NT2/D1 (cell line): ENCODE measurements around the gene DDX27.
A peak's percentile ranks its signal among the peaks of the same experiment; 100 is the strongest.

ENCODE experiments used
- DNase-seq: peaks from one replicate; pipeline ENCODE4 v3.0.0-alpha.2; 2011; ENCODE audit warnings: low read depth, low spot score
- H3K27me3 ChIP-seq: 2 replicates; pipeline ENCODE4 v1.6.0; 2011; ENCODE audit warnings: mild to moderate bottlenecking; ENCODE audit not compliant: insufficient read length, insufficient read depth
- H3K36me3 ChIP-seq: 2 replicates; pipeline ENCODE4 v1.6.1; 2011; ENCODE audit warnings: mild to moderate bottlenecking, low read length, mixed read lengths; ENCODE audit not compliant: insufficient read depth, insufficient read length
- H3K4me1 ChIP-seq: 2 replicates; pipeline ENCODE4 v1.5.1; 2011; ENCODE audit not compliant: insufficient read depth, insufficient read length
- H3K4me3 ChIP-seq: 2 replicates; pipeline ENCODE4 v1.5.1; 2011; ENCODE audit warnings: low read depth; ENCODE audit not compliant: insufficient read length
- H3K9ac ChIP-seq: 2 replicates; pipeline ENCODE4 v1.6.0; 2011; ENCODE audit warnings: low read depth; ENCODE audit not compliant: insufficient read length
- H3K9me3 ChIP-seq: 2 replicates; pipeline ENCODE4 v1.5.1; 2011; ENCODE audit warnings: mild to moderate bottlenecking, low read length; ENCODE audit not compliant: insufficient read depth
- SUZ12 ChIP-seq: IDR thresholded peaks from 2 replicates; pipeline ENCODE4 v1.6.1; 2011; ENCODE audit not compliant: insufficient read length, insufficient read depth; ENCODE audit errors: extremely low read depth
- YY1 ChIP-seq: IDR thresholded peaks from 2 replicates; pipeline ENCODE4 v1.6.1; 2011; ENCODE audit not compliant: insufficient read length, insufficient read depth
- ZNF274 ChIP-seq: IDR thresholded peaks from 2 replicates; pipeline ENCODE4 v1.6.1; 2011; ENCODE audit warnings: mild to moderate bottlenecking, low read depth, low read length

The DDX27 gene

DNA sequence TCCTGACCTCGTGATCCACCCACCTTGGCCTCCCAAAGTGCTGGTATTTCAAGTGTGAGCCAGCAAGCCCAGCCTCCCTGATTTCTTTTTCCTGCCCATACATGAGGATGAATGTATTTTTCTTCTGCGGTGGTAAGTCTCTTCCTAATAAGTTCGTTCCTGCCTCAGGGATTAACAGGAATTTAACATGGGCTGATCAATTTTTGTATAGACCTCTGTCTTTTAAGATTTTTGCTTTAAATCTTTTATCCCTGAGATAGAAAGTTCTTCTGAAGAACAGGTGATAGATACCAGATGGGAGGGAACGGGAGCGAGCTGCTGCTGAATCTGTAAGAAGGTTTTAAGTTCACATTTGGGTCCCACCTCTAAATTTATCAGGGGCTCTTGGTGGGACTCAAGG is 65.6 kb downstream of the DDX27 start:
- no peak for DNase-seq
- Histone ChIP-seq H3K36me3 (peaks cover 100% of the 10 kb centered on the region), H3K27me3 (no peaks in the 10 kb centered on the region), H3K4me3 (peak overlapping the region; percentile 6), H3K4me1 (no peaks in the 10 kb centered on the region), H3K9ac (no peak overlapping the region), H3K9me3 (peaks cover 100% of the 10 kb centered on the region)
- no peak for TF ChIP-seq SUZ12
- no peak for TF ChIP-seq YY1
- no peak for TF ChIP-seq ZNF274

DNA sequence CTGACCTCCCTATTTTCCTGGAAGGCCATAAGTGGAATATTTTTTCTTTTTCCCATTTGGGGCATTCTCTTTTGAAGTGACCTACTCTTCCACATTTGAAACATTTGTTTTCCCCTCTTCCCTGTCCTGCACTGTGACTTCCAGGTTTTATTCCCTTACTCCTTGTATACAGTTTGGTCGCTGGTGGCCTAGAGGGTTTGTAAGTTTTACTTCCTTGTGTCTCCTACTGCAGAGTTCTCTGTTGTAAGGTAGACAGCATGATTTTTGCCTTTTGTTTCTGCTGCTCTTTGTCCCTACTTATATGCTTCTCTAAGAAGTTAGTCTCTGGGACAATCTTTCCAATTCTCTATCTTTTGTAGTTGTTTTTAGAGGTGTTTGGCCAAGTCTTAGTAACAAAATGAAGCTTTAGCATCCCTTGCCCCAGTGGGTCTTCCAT is 66.0 kb downstream of the DDX27 start:
- Histone ChIP-seq H3K4me1 (no peaks in the 10 kb centered on the region), H3K4me3 (peak overlapping the region; percentile 6), H3K27me3 (no peaks in the 10 kb centered on the region), H3K9me3 (peaks cover 100% of the 10 kb centered on the region), H3K9ac (no peak overlapping the region), H3K36me3 (peaks cover 100% of the 10 kb centered on the region)
- no peak for DNase-seq
- TF ChIP-seq ZNF274 (no peak), SUZ12 (no peak), YY1 (no peak)

GRCh38 chr20:49285813-49286494 is 66.7 kb downstream of the DDX27 start:
- DNase-seq = no peak
- H3K9me3 ChIP-seq = peaks cover 100% of the 10 kb centered on the region
- H3K4me1 ChIP-seq = no peaks in the 10 kb centered on the region
- H3K27me3 ChIP-seq = no peaks in the 10 kb centered on the region
- TF ChIP-seq ZNF274 = no peak
- TF ChIP-seq SUZ12 = no peak
- no peak for TF ChIP-seq YY1
- H3K36me3 ChIP-seq = peaks cover 100% of the 10 kb centered on the region
- peak overlapping the region; percentile 20 for H3K4me3 ChIP-seq
- H3K9ac ChIP-seq = no peak overlapping the region

DNA sequence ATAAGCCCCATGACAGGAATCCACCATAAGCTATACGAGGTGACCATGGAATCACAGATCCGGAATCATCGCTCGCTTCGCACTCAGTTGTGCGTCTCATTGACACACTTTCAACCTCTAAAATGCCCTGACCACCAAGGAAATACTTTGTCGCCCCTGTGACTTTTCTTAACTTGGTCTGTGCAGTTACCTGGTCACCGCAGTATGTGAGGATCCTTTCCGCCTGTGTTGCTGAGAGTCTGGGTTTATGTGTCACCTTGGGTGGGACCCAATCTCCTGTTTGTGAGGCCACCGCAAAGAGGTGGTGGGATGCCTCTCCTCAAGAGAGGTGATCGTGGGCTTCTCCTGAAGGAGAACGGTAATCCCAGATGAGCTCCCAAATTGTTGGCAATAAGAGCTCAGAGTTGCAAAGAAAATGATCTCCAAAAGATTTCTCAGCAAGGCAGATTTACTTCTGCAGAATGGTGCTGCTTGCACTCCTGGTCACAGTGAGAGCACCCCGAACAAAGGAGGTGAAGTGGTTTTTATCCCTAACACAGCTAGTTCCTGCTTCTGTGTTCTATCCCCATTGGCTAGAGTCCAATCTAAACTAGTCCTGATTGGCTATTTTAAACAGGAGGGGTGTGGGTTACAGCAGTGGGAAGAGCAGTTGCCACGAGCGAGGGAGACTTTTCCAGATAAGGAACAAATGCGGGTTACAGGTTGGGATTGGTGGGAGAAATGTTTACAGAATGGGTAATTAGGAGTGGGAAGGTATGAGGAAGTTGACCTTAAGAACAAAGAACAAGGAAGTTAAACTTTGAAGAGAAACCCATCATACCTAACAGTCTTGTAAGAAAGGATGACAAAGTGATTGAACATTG is 67.7 kb downstream of the DDX27 start:
- Histone ChIP-seq H3K4me3 (no peak overlapping the region), H3K27me3 (no peaks in the 10 kb centered on the region), H3K36me3 (peaks cover 100% of the 10 kb centered on the region), H3K9me3 (peaks cover 96% of the 10 kb centered on the region), H3K4me1 (no peaks in the 10 kb centered on the region), H3K9ac (no peak overlapping the region)
- no peak for TF ChIP-seq YY1
- no peak for TF ChIP-seq ZNF274
- TF ChIP-seq SUZ12 = no peak
- no peak for DNase-seq

DNA sequence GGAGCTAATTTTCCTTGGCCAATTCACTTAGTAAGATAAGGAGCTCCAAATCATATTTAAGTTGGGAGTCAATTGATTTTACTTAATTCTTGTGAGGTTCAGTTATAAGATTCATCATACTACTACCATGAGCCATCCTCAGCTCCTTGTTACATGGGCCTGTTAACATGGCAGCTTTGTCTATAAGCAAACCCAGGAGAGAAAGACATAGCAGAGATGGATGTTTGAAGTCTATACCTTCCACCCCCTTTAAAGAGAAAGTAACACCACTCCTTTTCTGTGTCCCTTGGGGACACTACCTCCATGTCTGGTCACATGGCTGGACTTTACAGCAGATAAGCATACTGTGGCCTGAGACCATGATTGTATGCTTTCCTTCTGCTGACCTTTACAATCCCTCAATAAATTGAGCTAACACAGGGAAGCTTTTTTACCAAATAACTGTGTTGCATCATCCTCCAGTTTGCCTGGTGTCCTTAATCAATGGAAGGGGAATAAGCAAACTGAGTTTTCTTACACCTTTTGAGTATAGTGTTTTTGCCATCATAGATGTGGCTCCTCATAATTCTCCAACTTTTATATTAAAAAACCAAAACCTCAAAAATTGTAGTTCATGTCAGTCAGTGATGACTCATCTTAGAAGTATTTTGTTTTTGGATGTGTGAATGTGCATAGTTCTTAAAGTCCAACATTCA is 68.5 kb downstream of the DDX27 start:
- peaks cover 98% of the 10 kb centered on the region for H3K36me3 ChIP-seq
- peaks cover 96% of the 10 kb centered on the region for H3K9me3 ChIP-seq
- TF ChIP-seq YY1 (no peak), SUZ12 (no peak), ZNF274 (no peak)
- H3K9ac ChIP-seq = no peak overlapping the region
- H3K4me3 ChIP-seq = no peak overlapping the region
- DNase-seq = no peak
- H3K27me3 ChIP-seq = no peaks in the 10 kb centered on the region
- H3K4me1 ChIP-seq = no peaks in the 10 kb centered on the region

GRCh38 chr20:49288250-49288751 is 69.1 kb downstream of the DDX27 start:
- TF ChIP-seq YY1 = no peak
- no peak for TF ChIP-seq SUZ12
- no peak for TF ChIP-seq ZNF274
- Histone ChIP-seq H3K9me3 (peaks cover 96% of the 10 kb centered on the region), H3K9ac (no peak overlapping the region), H3K4me1 (no peaks in the 10 kb centered on the region), H3K27me3 (no peaks in the 10 kb centered on the region), H3K36me3 (peaks cover 95% of the 10 kb centered on the region), H3K4me3 (no peak overlapping the region)
- DNase-seq = no peak
